Motor neuron (in vitro differentiated cells): Measurements from ENCODE around the gene PPP1R15B. TPM values are rescaled to one million over a fixed set of nuclear protein-coding genes. Genes with fewer than 3 reads are reported as not detected.

Source experiments
- total RNA-seq, 8 experiments: library from RNA; unstranded; fragments of 300-600 nt; gene quantifications; 2 replicates each; pipeline versions ENCODE4 v1.2.3 to v1.2.4, GENCODE V29; 2022

The PPP1R15B gene
- total RNA-seq, 8 experiments from 2014 or later, result 29.7 to 87.0 (median 55.9) TPM

Other genes with a start within 250 kb of the PPP1R15B start
- under 1 TPM in 3 of 8 experiments, not detected in 5; 0.25 to 0.75 (median 0.33) TPM for gene REN, start 245.5 kb downstream of the PPP1R15B start, total RNA-seq
- 1 to 10 TPM in 1 of 8 experiments, under 1 TPM in 1, not detected in 6; 0.62 to 1.1 TPM for gene KISS1, start 215.3 kb downstream of the PPP1R15B start, total RNA-seq
- 1 to 10 TPM in 2 of 8 experiments, under 1 TPM in 4, not detected in 2; 0.46 to 2.3 (median 0.54) TPM for gene GOLT1A, start 197.8 kb downstream of the PPP1R15B start, total RNA-seq
- gene PLEKHA6, start 51.9 kb downstream of the PPP1R15B start, total RNA-seq, result 10 to 100 TPM; 11.7 to 42.0 (median 24.0) TPM
- gene PIK3C2B, start 83.0 kb upstream of the PPP1R15B start, total RNA-seq, result 10 to 100 TPM in 5 of 8 experiments, 1 to 10 TPM in 3; 4.6 to 60.2 (median 23.7) TPM
- 100 to 1,000 TPM in 1 of 8 experiments, 10 to 100 TPM in 7; 28.7 to 139 (median 40.1) TPM for gene MDM4, start 104.6 kb upstream of the PPP1R15B start, total RNA-seq